DND-41 (cell line): ENCODE results near the gene ATP9B.

ENCODE experiments used
- ATAC-seq: fragments of 200-7000 bp; cut with Tn5 transposase; 3 replicates; pipeline ENCODE4 v1.9.1; 2021; ENCODE audit warnings: low read depth; ENCODE audit not compliant: insufficient read depth
- DNase-seq: peaks from one replicate; pipeline ENCODE4 v3.0.0-alpha.2; 2020
- H2AFZ ChIP-seq: 2 replicates; pipeline ENCODE4 v1.6.0; 2012; ENCODE audit warnings: low read depth, low read length
- H3K27ac ChIP-seq: 2 replicates; pipeline ENCODE4 v1.5.1; 2012; ENCODE audit warnings: low read length, inconsistent platforms
- H3K27me3 ChIP-seq: fragments of 200-600 bp; sonication (generic); 2 replicates; pipeline ENCODE4 v1.6.0; 2012; ENCODE audit warnings: low read length, mild to moderate bottlenecking, inconsistent platforms; ENCODE audit not compliant: insufficient read depth, poor library complexity
- H3K36me3 ChIP-seq: 2 replicates; pipeline ENCODE4 v1.5.1; 2012; ENCODE audit warnings: low read length, inconsistent platforms; ENCODE audit not compliant: insufficient read depth
- H3K4me1 ChIP-seq: 2 replicates; pipeline ENCODE4 v1.5.1; 2012; ENCODE audit warnings: mild to moderate bottlenecking, low read length; ENCODE audit not compliant: insufficient read depth
- H3K4me2 ChIP-seq: 2 replicates; pipeline ENCODE4 v1.6.0; 2012; ENCODE audit warnings: mild to moderate bottlenecking, moderate library complexity, low read length, inconsistent platforms; ENCODE audit not compliant: insufficient read depth
- H3K4me3 ChIP-seq, 2 experiments: fragments of 200-600 bp in 1 of 2; shearing (Covaris generic) in 1 of 2; 2 replicates each; pipeline ENCODE4 v1.5.1; 2012 to 2016; ENCODE audit warnings: inconsistent platforms in 2 of 2, low read length in 2 of 2, mild to moderate bottlenecking in 2 of 2, low read depth in 1 of 2, moderate library complexity in 1 of 2
- H3K79me2 ChIP-seq: 2 replicates; pipeline ENCODE4 v1.6.0; 2012; ENCODE audit warnings: low read length, inconsistent platforms; ENCODE audit not compliant: insufficient read depth
- H3K9ac ChIP-seq: 2 replicates; pipeline ENCODE4 v1.6.0; 2012; ENCODE audit warnings: low read depth, mild to moderate bottlenecking, inconsistent platforms, low read length, moderate library complexity
- H3K9me3 ChIP-seq: 2 replicates; pipeline ENCODE4 v1.5.1; 2012; ENCODE audit warnings: low read length, moderate library complexity, mild to moderate bottlenecking, inconsistent platforms; ENCODE audit not compliant: insufficient read depth, severe bottlenecking
- H4K20me1 ChIP-seq: 2 replicates; pipeline ENCODE4 v1.6.0; 2012; ENCODE audit warnings: low read length; ENCODE audit not compliant: insufficient read depth
- EZH2 ChIP-seq: IDR thresholded peaks from 3 replicates; pipeline ENCODE4 v1.6.1; 2012; ENCODE audit warnings: borderline replicate concordance, low read depth, mild to moderate bottlenecking, moderate library complexity, low read length, inconsistent platforms; ENCODE audit not compliant: severe bottlenecking
- TF ChIP-seq, protein P1 (sequence below): IDR thresholded peaks from 2 replicates; pipeline ENCODE4 v1.5.1; 2012; ENCODE audit warnings: borderline replicate concordance, low read length, moderate library complexity, mild to moderate bottlenecking; ENCODE audit not compliant: poor library complexity, severe bottlenecking; ENCODE audit errors: extremely low read depth

Gene ATP9B

DNA sequence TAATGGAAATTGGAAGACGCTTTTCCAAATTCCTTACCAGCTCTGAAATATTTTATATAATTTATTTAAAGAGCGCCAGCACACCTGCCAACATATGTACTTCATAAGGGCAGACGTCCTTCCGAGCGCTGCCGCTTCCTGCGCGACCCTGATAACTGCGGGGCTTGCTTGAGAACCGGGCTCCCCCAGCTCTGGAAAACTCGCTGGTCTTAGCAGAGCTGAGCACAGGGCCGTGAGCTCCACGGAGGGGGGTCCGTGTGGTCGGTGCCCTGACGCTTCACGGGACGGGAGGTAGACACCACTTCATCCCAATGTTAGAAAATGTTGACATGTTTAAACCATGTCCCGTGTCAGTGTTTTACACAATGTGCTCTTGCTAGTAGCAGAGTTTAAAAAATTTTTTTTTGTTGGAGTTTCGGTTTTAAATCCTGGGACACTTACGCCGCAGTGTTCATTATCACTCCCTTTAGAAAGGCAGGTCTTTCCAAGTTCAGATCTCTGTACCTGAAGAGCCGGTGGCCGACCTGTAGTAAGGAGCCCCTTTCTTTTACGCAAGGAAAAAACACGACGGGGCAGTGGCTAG, 328.1 kb downstream of the ATP9B start:
- Histone ChIP-seq H3K36me3 (no peaks in the 10 kb centered on the region), H2AFZ (no peak overlapping the region), H3K9ac (no peak overlapping the region), H3K4me3 (no peak overlapping the region), H3K9me3 (no peaks in the 10 kb centered on the region), H3K79me2 (0 out of 2 replicates have a peak, but pooled peaks cover 5% of the 10 kb centered on the region), H3K27me3 (peaks cover 17% of the 10 kb centered on the region), H3K4me1 (peaks cover 60% of the 10 kb centered on the region), H4K20me1 (peaks cover 9% of the 10 kb centered on the region; the same call in 1 of the 2 replicates), H3K27ac (no peak overlapping the region), H3K4me2 (no peak overlapping the region)
- TF ChIP-seq, protein P1, sequence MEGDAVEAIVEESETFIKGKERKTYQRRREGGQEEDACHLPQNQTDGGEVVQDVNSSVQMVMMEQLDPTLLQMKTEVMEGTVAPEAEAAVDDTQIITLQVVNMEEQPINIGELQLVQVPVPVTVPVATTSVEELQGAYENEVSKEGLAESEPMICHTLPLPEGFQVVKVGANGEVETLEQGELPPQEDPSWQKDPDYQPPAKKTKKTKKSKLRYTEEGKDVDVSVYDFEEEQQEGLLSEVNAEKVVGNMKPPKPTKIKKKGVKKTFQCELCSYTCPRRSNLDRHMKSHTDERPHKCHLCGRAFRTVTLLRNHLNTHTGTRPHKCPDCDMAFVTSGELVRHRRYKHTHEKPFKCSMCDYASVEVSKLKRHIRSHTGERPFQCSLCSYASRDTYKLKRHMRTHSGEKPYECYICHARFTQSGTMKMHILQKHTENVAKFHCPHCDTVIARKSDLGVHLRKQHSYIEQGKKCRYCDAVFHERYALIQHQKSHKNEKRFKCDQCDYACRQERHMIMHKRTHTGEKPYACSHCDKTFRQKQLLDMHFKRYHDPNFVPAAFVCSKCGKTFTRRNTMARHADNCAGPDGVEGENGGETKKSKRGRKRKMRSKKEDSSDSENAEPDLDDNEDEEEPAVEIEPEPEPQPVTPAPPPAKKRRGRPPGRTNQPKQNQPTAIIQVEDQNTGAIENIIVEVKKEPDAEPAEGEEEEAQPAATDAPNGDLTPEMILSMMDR: no peak
- TF ChIP-seq EZH2: no peak
- ATAC-seq (no peak), DNase-seq (no peak)

DNA sequence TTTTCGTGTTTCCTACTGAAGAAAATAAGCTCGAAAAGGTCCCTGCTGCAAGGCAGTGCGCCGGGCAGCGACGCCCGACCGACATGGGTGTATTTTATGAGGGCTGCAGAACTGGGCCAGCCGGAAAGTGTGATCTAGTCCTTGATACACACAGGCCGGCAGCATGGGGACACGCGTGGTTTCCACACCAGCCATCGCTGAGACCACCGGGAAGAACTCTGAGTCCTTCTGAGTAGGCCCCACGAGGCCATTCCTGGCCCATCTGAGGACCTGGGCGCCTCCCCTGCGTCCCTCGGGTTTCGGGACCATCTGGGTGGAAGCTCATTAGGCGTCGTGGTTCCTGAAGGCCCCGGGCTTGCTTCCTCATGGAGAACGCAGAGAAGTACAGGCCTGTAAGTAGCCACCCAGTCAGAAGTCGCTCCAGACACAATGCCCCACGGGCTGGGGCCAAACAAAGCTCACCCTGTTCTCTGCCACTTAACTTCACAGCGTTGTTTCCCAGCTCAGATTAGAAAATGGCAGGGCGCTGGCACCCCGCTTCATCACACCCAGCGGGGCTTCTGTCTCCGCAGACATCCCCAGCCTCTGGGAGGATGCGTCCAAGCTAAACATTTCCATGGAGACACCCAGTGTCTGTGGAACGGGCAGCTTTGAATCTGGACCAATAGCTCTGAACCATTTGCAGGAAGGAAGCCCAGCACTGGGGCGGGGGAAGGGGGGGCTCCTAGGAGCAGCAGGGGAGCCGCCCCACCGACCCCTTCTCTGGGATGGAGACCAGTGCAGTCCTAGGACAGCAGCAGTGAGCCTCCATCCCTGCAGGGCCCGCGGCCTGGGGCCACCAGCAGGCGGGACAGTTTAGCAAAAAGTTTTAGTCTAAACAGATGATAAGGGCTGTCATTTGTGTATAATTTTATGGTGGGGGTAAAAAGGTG, 328.9 kb downstream of the ATP9B start:
- Histone ChIP-seq H4K20me1 (peaks cover 14% of the 10 kb centered on the region), H3K9ac (no peak overlapping the region), H3K4me1 (peaks cover 59% of the 10 kb centered on the region), H3K9me3 (no peaks in the 10 kb centered on the region), H2AFZ (no peak overlapping the region), H3K79me2 (0 out of 2 replicates have a peak, but pooled peaks cover 5% of the 10 kb centered on the region), H3K27me3 (peaks cover 14% of the 10 kb centered on the region), H3K4me3 (no peak overlapping the region), H3K36me3 (no peaks in the 10 kb centered on the region), H3K27ac (no peak overlapping the region), H3K4me2 (no peak overlapping the region)
- TF ChIP-seq EZH2: no peak
- TF ChIP-seq, protein P1: no peak
- ATAC-seq (no peak), DNase-seq (no peak)

DNA sequence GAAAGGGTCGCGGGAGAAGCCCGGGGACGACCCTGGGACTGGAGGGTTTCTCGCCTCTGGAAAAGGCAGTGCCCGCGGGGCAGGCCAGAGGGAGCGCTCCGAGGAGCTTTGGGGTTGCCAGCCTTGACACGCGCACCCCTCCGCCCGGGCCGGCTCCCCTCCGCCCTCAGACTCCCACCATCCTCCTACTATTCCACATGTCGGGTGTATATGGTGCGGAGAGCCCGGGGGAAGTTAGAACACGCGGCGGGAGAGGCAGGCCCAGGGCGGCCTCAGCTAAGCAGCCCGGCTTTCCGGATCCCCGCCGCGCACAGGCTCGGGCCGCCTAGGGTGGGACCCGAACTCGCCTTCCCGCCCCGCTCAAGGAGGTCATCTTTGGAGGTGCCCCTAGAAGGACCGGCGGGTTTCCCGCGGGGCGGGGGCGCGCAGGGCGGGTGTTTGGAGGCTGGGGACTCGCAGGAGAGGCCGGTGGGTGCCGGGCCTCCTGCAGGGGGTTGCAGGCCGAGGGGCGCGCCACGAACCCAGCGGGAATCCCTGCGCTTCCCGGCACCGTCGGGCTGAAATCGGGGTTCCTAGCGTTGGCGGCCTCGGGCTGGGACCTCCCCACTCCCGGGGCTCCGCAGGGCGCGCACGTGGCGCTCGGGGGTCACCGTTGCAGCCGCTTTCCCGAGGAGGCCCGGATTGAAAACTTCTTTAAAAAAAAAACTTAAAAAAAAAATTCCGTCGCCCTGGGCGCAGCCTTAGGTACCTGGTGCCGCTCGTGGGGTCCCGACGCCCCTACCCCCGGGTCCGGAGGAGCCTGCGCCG, 330.3 kb downstream of the ATP9B start:
- Histone ChIP-seq H3K27me3 (peaks cover 4% of the 10 kb centered on the region), H3K4me3 (peak overlapping the region; percentile 39 to 56; a peak in 3 of 4 replicates), H3K27ac (peak overlapping the region; percentile 16; the same call in 1 of the 2 replicates), H3K4me2 (peak overlapping the region; percentile 72), H3K9ac (peak overlapping the region; percentile 81), H3K79me2 (peaks cover 10% of the 10 kb centered on the region), H3K36me3 (no peaks in the 10 kb centered on the region), H3K4me1 (peaks cover 53% of the 10 kb centered on the region), H2AFZ (peak overlapping the region; percentile 60), H3K9me3 (no peaks in the 10 kb centered on the region), H4K20me1 (peaks cover 19% of the 10 kb centered on the region)
- DNase-seq: no peak
- TF ChIP-seq EZH2: no peak
- TF ChIP-seq, protein P1: no peak
- no peak for ATAC-seq
